K562 (cell line): ENCODE results near the gene TANC1. TPM values are rescaled to one million over a fixed set of nuclear protein-coding genes. Genes with fewer than 3 reads are reported as not detected.

Source experiments
- ATAC-seq: fragments of 200-7000 bp; cut with Tn5 transposase; 3 replicates; pipeline ENCODE4 v1.9.1; 2020; ENCODE audit warnings: moderate library complexity
- BruUV-seq: library from RNA; stranded (reverse); fragments of 400-500 nt; replicated peaks from 2 replicates; lab custom pipeline; 2021; lab: Mats Ljungman, UMichigan
- CTCF ChIA-PET: fragments of 300-600 bp; formaldehyde crosslinking; extraction: SDS; loops from one replicate; lab custom pipeline; 2021; ENCODE audit warnings: low intra/inter-chr PET ratio; lab: Yijun Ruan, JAX
- POLR2A ChIA-PET: fragments of 300-600, 350-650 bp; sonication (Branson Sonifier 250); formaldehyde crosslinking; extraction: SDS; loops from one replicate; lab custom pipeline; 2021; ENCODE audit warnings: antibody characterized with exemption, inconsistent platforms; lab: Yijun Ruan, JAX
- DNase-seq, 4 experiments: peaks; one replicate each; pipeline versions ENCODE4 v3.0.0 to v3.0.0-alpha.2; 2011 to 2018; ENCODE audit warnings: low spot score in 3 of 4, mixed read lengths in 3 of 4; ENCODE audit errors: extremely low read depth in 1 of 4
- FAIRE-seq: peaks from 2 replicates; lab custom pipeline; 2011; peaks lifted over from hg19 to GRCh38; lab: Jason Lieb, UNC
- H2AFZ ChIP-seq: 2 replicates; pipeline ENCODE4 v1.6.0; 2011; ENCODE audit warnings: low read depth, low read length, control low read depth, inconsistent platforms
- H3K27ac ChIP-seq: fragments of 200-600 bp; 3 replicates; pipeline ENCODE4 v1.8.0; 2011; ENCODE audit warnings: low read depth, mild to moderate bottlenecking, control low read depth, inconsistent platforms, low read length, moderate library complexity, mixed read lengths; ENCODE audit errors: extremely low read depth
- H3K27me3 ChIP-seq, 2 experiments: fragments of 300-600 bp in 1 of 2; 2 replicates in 1 of 2; 3 replicates in 1 of 2; pipeline versions ENCODE4 v1.6.0 to v1.8.0; 2011; ENCODE audit warnings: inconsistent platforms in 2 of 2, low read length in 2 of 2, mild to moderate bottlenecking in 1 of 2, mixed read lengths in 1 of 2, moderate library complexity in 1 of 2; ENCODE audit not compliant: control insufficient read depth in 2 of 2, insufficient read depth in 2 of 2
- H3K36me3 ChIP-seq: fragments of 300-600 bp; 3 replicates; pipeline ENCODE4 v1.8.0; 2011; ENCODE audit warnings: mild to moderate bottlenecking, low read length, inconsistent platforms; ENCODE audit not compliant: control insufficient read depth, insufficient read depth
- H3K4me1 ChIP-seq, 2 experiments: fragments of 200-600 bp in 1 of 2; replicated peaks in 1 of 2; 2 replicates in 1 of 2; 3 replicates in 1 of 2; pipeline versions ENCODE4 v1.5.1 to v1.8.0; 2011; ENCODE audit warnings: inconsistent platforms in 2 of 2, low read length in 2 of 2, mild to moderate bottlenecking in 1 of 2, mixed read lengths in 1 of 2, moderate library complexity in 1 of 2; ENCODE audit not compliant: control insufficient read depth in 2 of 2, insufficient read depth in 2 of 2
- H3K4me2 ChIP-seq: 2 replicates; pipeline ENCODE4 v1.6.1; 2011; ENCODE audit warnings: low read length, control low read depth, inconsistent platforms, mixed read lengths; ENCODE audit not compliant: insufficient read depth
- H3K4me3 ChIP-seq: fragments of 200-600 bp; sonication (generic), shearing (Covaris generic); 2 replicates; pipeline ENCODE4 v1.5.1; 2016; ENCODE audit warnings: control low read depth, inconsistent platforms
- H3K79me2 ChIP-seq: fragments of 200-600 bp; 3 replicates; pipeline ENCODE4 v1.8.0; 2011; ENCODE audit warnings: low read length, inconsistent platforms; ENCODE audit not compliant: control insufficient read depth, insufficient read depth
- H3K9ac ChIP-seq, 2 experiments: 2 replicates each; pipeline versions ENCODE4 v1.6.0 to v1.6.1; 2011; ENCODE audit warnings: low read depth in 2 of 2, low read length in 2 of 2, control low read depth in 1 of 2, inconsistent platforms in 1 of 2, mild to moderate bottlenecking in 1 of 2, mixed read lengths in 1 of 2; ENCODE audit not compliant: insufficient read depth in 1 of 2
- H3K9me1 ChIP-seq: one replicate; pipeline ENCODE4 v1.6.0; 2011; ENCODE audit warnings: inconsistent platforms, mild to moderate bottlenecking, low read length, moderate library complexity; ENCODE audit not compliant: control insufficient read depth, insufficient read depth
- H3K9me3 ChIP-seq: replicated peaks from 2 replicates; pipeline ENCODE4 v1.5.1; 2011; ENCODE audit warnings: low read depth, low read length, inconsistent platforms; ENCODE audit not compliant: control insufficient read depth, insufficient read depth
- H4K20me1 ChIP-seq: replicated peaks from 2 replicates; pipeline ENCODE4 v1.6.1; 2011; ENCODE audit warnings: low read length, inconsistent platforms, mixed read lengths; ENCODE audit not compliant: control insufficient read depth, insufficient read depth
- CLOCK ChIP-seq: fragments of 250-450 bp; sonication (Bioruptor Pico); IDR thresholded peaks from 2 replicates; pipeline ENCODE4 v1.4.0; 2020; ENCODE audit warnings: mild to moderate bottlenecking, moderate library complexity, borderline replicate concordance
- CREB5 ChIP-seq: fragments of 250-450 bp; sonication (Bioruptor Pico); IDR thresholded peaks from 2 replicates; pipeline ENCODE4 v1.5.0; 2020; ENCODE audit warnings: mild to moderate bottlenecking
- HCFC1 ChIP-seq: IDR thresholded peaks from 2 replicates; pipeline ENCODE4 v1.6.1; 2012; ENCODE audit warnings: low read depth, low read length, improper control_type of control experiment
- KDM2B ChIP-seq: fragments of 250-450 bp; sonication (Bioruptor Pico); IDR thresholded peaks from 2 replicates; pipeline ENCODE4 v1.8.0; 2021; ENCODE audit warnings: mild to moderate bottlenecking, moderate library complexity
- MTA1 ChIP-seq: fragments of 450-650 bp; IDR thresholded peaks from 2 replicates; pipeline ENCODE4 v1.6.1; 2017; ENCODE audit warnings: borderline replicate concordance
- RBM14 ChIP-seq: fragments of 200-400 bp; formaldehyde crosslinking; IDR thresholded peaks from 2 replicates; pipeline ENCODE4 v1.6.1; 2018; ENCODE audit warnings: low read depth, mild to moderate bottlenecking, low read length, moderate library complexity, borderline replicate concordance; ENCODE audit not compliant: insufficient read depth
- ZNF124 ChIP-seq: sonication (generic); formaldehyde crosslinking; IDR thresholded peaks from 2 replicates; pipeline ENCODE4 v1.8.1; 2022; ENCODE audit warnings: missing genetic modification reagents
- WGBS: fragments of 100-300 bp; shearing (Covaris generic); methylation state at CpG from one replicate; pipeline ENCODE4 v1.1.6; 2016; ENCODE audit warnings: low coverage, mixed read lengths; ENCODE audit not compliant: insufficient coverage; ENCODE audit errors: missing lambda C conversion rate; 5-methylcytosine and 5-hydroxymethylcytosine counted together
- in situ Hi-C: fragments of 300-500 bp; cut with MboI; formaldehyde crosslinking; loops from 4 replicates; pipeline ENCODE4 v1.15.0; 2018; ENCODE audit warnings: inconsistent platforms, mixed read lengths
- intact Hi-C: fragments of 100-400 bp; cut with micrococcal nuclease; formaldehyde crosslinking; loops from 2 replicates; pipeline ENCODE4 v1.14.2; 2022
- polyA plus RNA-seq, 8 experiments: library from polyadenylated mRNA; depleted of rRNA in 4 of 8; stranded (reverse) in 5 of 8; unstranded in 3 of 8; fragments of >200 nt; fragmentation: Nextera tagmentation in 2 of 8; fragmentation: Illumina TruSeq in 1 of 8; extraction: Ambion mirVana in 2 of 8; extraction: Trizol in 1 of 8; gene quantifications; 2 replicates each; pipeline versions ENCODE4 v1.2.1 to v1.2.3, GENCODE V29; 2011 to 2014; ENCODE audit warnings: inconsistent platforms in 1 of 8, missing spikeins in 1 of 8
- total RNA-seq, 7 experiments: library from RNA; depleted of rRNA in 6 of 7; stranded (reverse); fragments of >200 nt in 6 of 7; fragmentation: Illumina TruSeq in 2 of 7; extraction: Trizol in 2 of 7; gene quantifications; 2 replicates each; pipeline versions ENCODE4 v1.2.1 to v1.2.3, GENCODE V29; 2011 to 2021; ENCODE audit warnings: low replicate concordance in 1 of 7

The TANC1 gene
- total and polyA plus RNA-seq, 9 of the 15 experiments (the other 6 are each of a cell fraction or from before 2014, with no cell fraction given): under 0.01 to 0.20 (median 0.07) TPM; not detected in 1

GRCh38 chr2:159175927-159176326, 207.5 kb downstream of the TANC1 start:
- POLR2A ChIA-PET: interaction anchor here (0.6 to 1.8 kb wide), 5 partner anchors 8 to 1624 kb away, joined by 3 to 5 read pairs (median 3); partner anchors contain the start of gene BAZ2B
- WGBS: 5% methylated on average over 3 of the region's 3 CpGs

More at GRCh38 chr2:159175927-159176326, 207.5 kb downstream of the TANC1 start:
- Histone ChIP-seq H4K20me1 (no peaks in the 10 kb centered on the region), H2AFZ (no peak overlapping the region), H3K9ac (no peak overlapping the region), H3K79me2 (no peaks in the 10 kb centered on the region), H3K36me3 (no peaks in the 10 kb centered on the region), H3K4me2 (no peak overlapping the region), H3K9me3 (no peaks in the 10 kb centered on the region), H3K27me3 (peaks cover 31 to 56% of the 10 kb centered on the region in 2 experiments), H3K4me3 (no peak overlapping the region), H3K9me1 (peaks cover 4% of the 10 kb centered on the region), H3K4me1 (no peaks in the 10 kb centered on the region; a peak in 1 of 5 replicates), H3K27ac (no peak overlapping the region)
- CTCF ChIA-PET: interaction anchor here (0.6 kb wide), 1 partner anchor 621 kb away, joined by 3 read pairs; no protein-coding TSS in a partner anchor
- BruUV-seq: no TSS peak
- intact Hi-C loops (loop anchor here (5.0 to 10.0 kb wide), 2 partner anchors 631 to 769 kb away; no protein-coding TSS in a partner anchor), in situ Hi-C loops (no loop called here)
- no peak for DNase-seq
- no peak for ATAC-seq
- no peak for FAIRE-seq
- TF ChIP-seq KDM2B (CRISPR knock-in tag) (no peak), MTA1 (no peak), HCFC1 (no peak), RBM14 (no peak), ZNF124 (CRISPR knock-in tag) (no peak), CREB5 (CRISPR knock-in tag) (no peak), CLOCK (no peak)
